Astrocyte (in vitro differentiated cells and primary cell): ENCODE data around the gene SOX2. TPM values are rescaled to one million over a fixed set of nuclear protein-coding genes. Genes with fewer than 3 reads are reported as not detected.
"Not testable (repeated sequence)": the region's sequence is repeated elsewhere in the genome, so short reads cannot be mapped to it uniquely, and the experiment has no call there.

Experiments used
- DNase-seq: peaks from one replicate; pipeline ENCODE4 v3.0.0-alpha.2; 2010; ENCODE audit warnings: low read depth
- FAIRE-seq: peaks from 2 replicates; lab custom pipeline; 2011; peaks lifted over from hg19 to GRCh38; lab: Jason Lieb, UNC
- H2AFZ ChIP-seq: 2 replicates; pipeline ENCODE4 v1.6.0; 2012; ENCODE audit warnings: low read depth, low read length, inconsistent platforms
- H3K27ac ChIP-seq: 2 replicates; pipeline ENCODE4 v1.5.1; 2011; ENCODE audit warnings: low read depth, low read length, inconsistent platforms
- H3K27me3 ChIP-seq: 2 replicates; pipeline ENCODE4 v1.6.0; 2011; ENCODE audit warnings: low read length, inconsistent platforms; ENCODE audit not compliant: insufficient read depth
- H3K36me3 ChIP-seq: 2 replicates; pipeline ENCODE4 v1.5.1; 2011; ENCODE audit warnings: low read length, inconsistent platforms; ENCODE audit not compliant: insufficient read depth
- H3K4me1 ChIP-seq: 2 replicates; pipeline ENCODE4 v1.5.1; 2011; ENCODE audit warnings: low read length, inconsistent platforms; ENCODE audit not compliant: insufficient read depth
- H3K4me2 ChIP-seq: 2 replicates; pipeline ENCODE4 v1.6.0; 2012; ENCODE audit warnings: low read length, inconsistent platforms
- H3K4me3 ChIP-seq: 2 replicates; pipeline ENCODE4 v1.5.1; 2011; ENCODE audit warnings: low read depth, mild to moderate bottlenecking, low read length, inconsistent platforms; ENCODE audit not compliant: insufficient read depth
- H3K79me2 ChIP-seq: 2 replicates; pipeline ENCODE4 v1.6.0; 2012; ENCODE audit warnings: mild to moderate bottlenecking, low read length, inconsistent platforms; ENCODE audit not compliant: insufficient read depth
- H3K9ac ChIP-seq: 2 replicates; pipeline ENCODE4 v1.6.0; 2012; ENCODE audit warnings: mild to moderate bottlenecking, low read length, inconsistent platforms
- H3K9me3 ChIP-seq: 2 replicates; pipeline ENCODE4 v1.5.1; 2012; ENCODE audit warnings: low read depth, mild to moderate bottlenecking, low read length, inconsistent platforms; ENCODE audit not compliant: insufficient read depth
- H4K20me1 ChIP-seq: 2 replicates; pipeline ENCODE4 v1.6.0; 2012; ENCODE audit warnings: low read length, inconsistent platforms; ENCODE audit not compliant: insufficient read depth
- H3K27ac Mint-ChIP-seq: one replicate; pipeline ENCODE4 v1.8.0; 2021; ENCODE audit warnings: mild to moderate bottlenecking, mixed read lengths; ENCODE audit not compliant: unreplicated experiment
- H3K27me3 Mint-ChIP-seq: one replicate; pipeline ENCODE4 v1.8.0; 2021; ENCODE audit warnings: low read depth, mixed read lengths; ENCODE audit not compliant: unreplicated experiment
- H3K36me3 Mint-ChIP-seq: one replicate; pipeline ENCODE4 v1.8.0; 2021; ENCODE audit warnings: low read depth, mixed read lengths; ENCODE audit not compliant: unreplicated experiment
- H3K4me1 Mint-ChIP-seq: one replicate; pipeline ENCODE4 v1.8.0; 2021; ENCODE audit warnings: low read depth, mixed read lengths; ENCODE audit not compliant: unreplicated experiment
- H3K4me3 Mint-ChIP-seq: one replicate; pipeline ENCODE4 v1.8.0; 2021; ENCODE audit warnings: mild to moderate bottlenecking, moderate library complexity, mixed read lengths; ENCODE audit not compliant: unreplicated experiment
- H3K9me3 Mint-ChIP-seq: one replicate; pipeline ENCODE4 v1.8.0; 2021; ENCODE audit warnings: mild to moderate bottlenecking, mixed read lengths; ENCODE audit not compliant: unreplicated experiment
- CTCF ChIP-seq: IDR thresholded peaks from 2 replicates; pipeline ENCODE4 v1.5.1; 2011; ENCODE audit warnings: low read depth, mild to moderate bottlenecking, inconsistent platforms, low read length, moderate library complexity; ENCODE audit not compliant: insufficient read depth
- EZH2 ChIP-seq: IDR thresholded peaks from 2 replicates; pipeline ENCODE4 v1.6.1; 2012; ENCODE audit warnings: mild to moderate bottlenecking, low read length, inconsistent platforms; ENCODE audit not compliant: insufficient read depth
- total RNA-seq: library from RNA; stranded (reverse); gene quantifications from 2 replicates; pipeline ENCODE4 v1.2.1, GENCODE V29; 2021

Gene SOX2
- total RNA-seq, 1 donor from 2014 or later = 6.5 TPM

- TF ChIP-seq EZH2 (no peak), CTCF (no peak)
- peaks cover 8% of the 10 kb centered on the region for H3K4me1 Mint-ChIP-seq
Observed at GRCh38 chr3:181761906-181762305, 50.2 kb downstream of the SOX2 start.

GRCh38 chr3:181764033-181764432 is 52.3 kb downstream of the SOX2 start:
- H3K4me2 ChIP-seq, H3K27ac Mint-ChIP-seq, H3K9ac ChIP-seq, H3K36me3 ChIP-seq, H3K9me3 ChIP-seq, H3K4me3 Mint-ChIP-seq, H4K20me1 ChIP-seq, FAIRE-seq, DNase-seq, H3K4me1 ChIP-seq, H2AFZ ChIP-seq, H3K27me3 ChIP-seq, H3K27ac ChIP-seq, H3K36me3 Mint-ChIP-seq, H3K4me1 Mint-ChIP-seq, H3K27me3 Mint-ChIP-seq, H3K9me3 Mint-ChIP-seq, H3K79me2 ChIP-seq, H3K4me3 ChIP-seq: not testable (repeated sequence)

More at GRCh38 chr3:181761906-181762305, 50.2 kb downstream of the SOX2 start:
- Histone ChIP-seq H3K27me3 (no peaks in the 10 kb centered on the region), H3K4me3 (no peak overlapping the region), H4K20me1 (no peaks in the 10 kb centered on the region), H3K27ac (no peak overlapping the region), H3K9ac (no peak overlapping the region), H3K9me3 (no peaks in the 10 kb centered on the region), H3K36me3 (no peaks in the 10 kb centered on the region), H3K4me2 (no peak overlapping the region), H3K79me2 (no peaks in the 10 kb centered on the region), H2AFZ (no peak overlapping the region), H3K4me1 (no peaks in the 10 kb centered on the region)
- no peak for FAIRE-seq
- Mint-ChIP-seq H3K27me3 (no peaks in the 10 kb centered on the region), H3K27ac (no peak overlapping the region), H3K4me3 (no peak overlapping the region), H3K36me3 (no peaks in the 10 kb centered on the region), H3K9me3 (no peaks in the 10 kb centered on the region)
- DNase-seq = no peak
